ENCODE measurements around the gene BEGAIN.

The BEGAIN gene

GRCh38 chr14:100605706-100606686 is 18.8 kb upstream of the BEGAIN start:
- no peak for DNase-seq (ENCODE audit: insufficient read length)
- no peak for TF ChIP-seq TAF1 (IDR thresholded peaks at IDR 0.05; ENCODE audit: borderline replicate concordance, low read depth, low read length)
- TF ChIP-seq POLR2A (IDR thresholded peaks at IDR 0.05; ENCODE audit: low read depth, low read length): no peak
- no peak for FAIRE-seq

DNA sequence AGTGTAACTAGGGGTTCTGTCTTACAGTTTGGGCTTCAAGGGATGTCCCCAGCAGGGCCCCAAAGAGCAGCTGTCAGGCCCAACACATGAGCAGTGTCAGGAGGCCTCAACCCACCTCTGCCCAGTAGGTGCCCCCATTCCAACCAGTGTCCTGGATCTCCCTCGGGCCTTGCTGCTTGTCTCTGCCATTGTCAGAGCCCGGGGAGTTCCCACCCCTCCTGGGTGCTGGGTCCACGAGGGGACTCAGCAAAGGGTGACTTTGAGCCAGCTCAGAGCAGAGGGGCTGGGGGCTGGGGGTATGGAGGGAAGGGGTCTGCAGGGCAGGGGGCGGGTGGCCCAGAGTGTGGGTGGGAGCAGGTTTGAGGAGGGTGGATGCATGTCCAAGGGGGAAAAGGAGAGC is 18.0 kb upstream of the BEGAIN start:
- TF ChIP-seq TAF1 (IDR thresholded peaks at IDR 0.05; ENCODE audit: borderline replicate concordance, low read depth, low read length) (no peak), POLR2A (IDR thresholded peaks at IDR 0.05; ENCODE audit: low read depth, low read length) (no peak)
- no peak for FAIRE-seq
- DNase-seq (ENCODE audit: insufficient read length): no peak

DNA sequence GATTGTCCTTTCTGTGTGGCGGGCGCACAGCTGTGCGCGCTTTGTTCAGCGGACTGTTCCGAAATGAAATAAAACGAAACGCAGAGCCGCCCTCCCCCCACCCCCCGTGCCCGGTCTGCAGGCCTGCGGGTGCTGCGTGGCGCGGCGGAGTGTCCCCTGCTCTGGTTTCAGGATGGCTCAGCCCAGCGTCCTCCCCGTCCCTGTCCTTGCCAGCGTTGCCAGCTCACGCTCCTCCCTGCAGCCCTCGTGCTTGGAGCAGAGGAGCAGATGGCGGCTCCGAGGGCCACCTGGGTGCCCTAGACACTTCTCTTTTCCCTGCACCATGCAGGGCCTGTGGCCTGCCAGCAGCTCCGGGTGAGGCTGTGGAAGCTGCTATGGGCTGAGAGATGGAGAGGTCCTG is 17.5 kb upstream of the BEGAIN start:
- TF ChIP-seq POLR2AphosphoS5 (IDR thresholded peaks at IDR 0.05; ENCODE audit: low read depth, low read length): no peak
- TF ChIP-seq TAF1 (IDR thresholded peaks at IDR 0.05; ENCODE audit: borderline replicate concordance, low read depth, low read length): no peak
- TF ChIP-seq POLR2A (IDR thresholded peaks at IDR 0.05; ENCODE audit: low read depth, low read length): no peak
- FAIRE-seq (no peak), DNase-seq (ENCODE audit: insufficient read length) (no peak)

- no peak for TF ChIP-seq POLR2AphosphoS5 (IDR thresholded peaks at IDR 0.05; ENCODE audit: low read depth, low read length)
- no peak for TF ChIP-seq POLR2A (IDR thresholded peaks at IDR 0.05; ENCODE audit: low read depth, low read length)
- no peak for TF ChIP-seq TAF1 (IDR thresholded peaks at IDR 0.05; ENCODE audit: borderline replicate concordance, low read depth, low read length)
- no peak for DNase-seq (ENCODE audit: insufficient read length)
- FAIRE-seq: no peak
These were observed 16.9 kb upstream of the BEGAIN start for GRCh38 chr14:100604121-100604501.

DNA sequence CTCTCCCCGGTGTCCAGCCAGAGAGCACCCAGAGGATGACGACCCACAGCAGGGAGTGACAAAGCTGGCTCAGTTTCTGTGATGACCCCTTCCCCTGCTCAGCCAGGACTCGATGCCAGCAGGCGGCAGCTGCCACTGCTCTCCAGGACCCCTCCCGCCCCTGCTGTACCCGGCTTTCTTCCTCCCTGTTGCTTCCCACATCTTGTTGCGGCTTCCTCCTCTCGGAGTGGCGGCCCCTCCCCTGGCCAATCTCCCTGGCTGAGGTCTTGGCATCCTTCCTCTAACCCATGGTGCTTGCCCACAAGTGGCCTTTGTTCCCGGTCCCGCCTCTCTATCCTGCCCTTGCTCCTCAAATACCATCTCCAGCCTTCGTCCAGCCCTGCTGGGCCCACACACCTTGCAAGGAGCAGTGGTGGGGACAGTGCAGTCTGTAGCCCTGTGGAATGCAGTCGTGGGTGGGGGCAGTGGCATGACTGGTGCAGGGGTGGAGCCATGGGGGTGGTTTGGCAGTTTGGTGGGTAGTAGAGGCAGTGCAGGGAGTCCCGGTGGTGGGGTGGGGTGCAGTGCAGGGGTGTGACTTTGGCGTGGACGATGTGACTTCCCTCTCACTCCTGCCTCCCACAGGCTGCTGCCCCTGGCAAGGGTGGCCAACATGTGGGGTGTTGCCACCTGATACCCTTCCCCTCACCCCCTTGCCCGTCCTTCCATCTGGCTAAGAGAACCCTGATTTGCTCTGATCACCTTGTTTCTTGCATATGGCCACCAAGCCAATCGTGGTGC is 16.3 kb upstream of the BEGAIN start:
- DNase-seq (ENCODE audit: insufficient read length): no peak
- FAIRE-seq: no peak
- TF ChIP-seq POLR2A (IDR thresholded peaks at IDR 0.05; ENCODE audit: low read depth, low read length) (no peak), TAF1 (IDR thresholded peaks at IDR 0.05; ENCODE audit: borderline replicate concordance, low read depth, low read length) (no peak), POLR2AphosphoS5 (IDR thresholded peaks at IDR 0.05; ENCODE audit: low read depth, low read length) (no peak)

DNA sequence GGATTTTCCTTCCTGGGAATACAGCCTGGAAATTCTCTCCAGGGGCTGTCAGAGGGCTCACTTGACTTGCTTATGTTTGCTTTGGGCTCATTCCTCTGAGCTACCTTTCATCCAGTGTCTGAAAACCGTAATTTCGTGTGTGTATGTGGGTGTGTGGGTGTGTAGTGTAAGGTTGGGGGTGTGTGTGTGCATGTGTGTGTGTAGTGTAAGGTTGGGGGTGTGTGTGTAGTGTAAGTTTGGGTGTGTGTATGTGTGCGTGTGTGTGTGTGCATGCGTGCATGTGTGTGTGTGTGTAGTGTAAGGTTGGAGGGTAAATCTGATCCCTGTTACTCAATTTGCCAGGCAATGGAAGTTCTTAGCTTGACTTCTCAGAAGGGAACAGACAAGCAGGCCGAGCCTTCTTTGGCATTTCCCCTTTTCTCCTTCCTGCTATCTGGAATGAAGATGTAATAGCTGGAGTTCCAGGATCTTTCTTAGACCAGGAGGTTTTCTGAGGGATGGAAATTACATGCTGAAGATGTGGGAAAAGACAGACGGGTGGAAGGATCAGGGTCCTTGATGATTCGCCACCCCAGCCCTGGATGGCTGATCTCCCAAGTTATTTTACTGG is 15.5 kb upstream of the BEGAIN start:
- FAIRE-seq (no peak), DNase-seq (ENCODE audit: insufficient read length) (no peak)
- no peak for TF ChIP-seq TAF1 (IDR thresholded peaks at IDR 0.05; ENCODE audit: borderline replicate concordance, low read depth, low read length)
- TF ChIP-seq POLR2AphosphoS5 (IDR thresholded peaks at IDR 0.05; ENCODE audit: low read depth, low read length): no peak
- no peak for TF ChIP-seq POLR2A (IDR thresholded peaks at IDR 0.05; ENCODE audit: low read depth, low read length)

- FAIRE-seq (no peak), DNase-seq (ENCODE audit: insufficient read length) (no peak)
- TF ChIP-seq TAF1 (IDR thresholded peaks at IDR 0.05; ENCODE audit: borderline replicate concordance, low read depth, low read length): no peak
- TF ChIP-seq POLR2A (IDR thresholded peaks at IDR 0.05; ENCODE audit: low read depth, low read length): no peak
- TF ChIP-seq POLR2AphosphoS5 (IDR thresholded peaks at IDR 0.05; ENCODE audit: low read depth, low read length): no peak
These were observed 14.7 kb upstream of the BEGAIN start for GRCh38 chr14:100601914-100602313.

- no peak for DNase-seq (ENCODE audit: insufficient read length)
- no peak for FAIRE-seq
- TF ChIP-seq POLR2AphosphoS5 (IDR thresholded peaks at IDR 0.05; ENCODE audit: low read depth, low read length) (no peak), POLR2A (IDR thresholded peaks at IDR 0.05; ENCODE audit: low read depth, low read length) (no peak), TAF1 (IDR thresholded peaks at IDR 0.05; ENCODE audit: borderline replicate concordance, low read depth, low read length) (no peak)
These were observed 13.8 kb upstream of the BEGAIN start for GRCh38 chr14:100601064-100601463.

- DNase-seq (ENCODE audit: insufficient read length) (no peak), FAIRE-seq (no peak)
- TF ChIP-seq TAF1 (IDR thresholded peaks at IDR 0.05; ENCODE audit: borderline replicate concordance, low read depth, low read length) (no peak), POLR2A (IDR thresholded peaks at IDR 0.05; ENCODE audit: low read depth, low read length) (no peak), POLR2AphosphoS5 (IDR thresholded peaks at IDR 0.05; ENCODE audit: low read depth, low read length) (no peak)
These were observed 12.8 kb upstream of the BEGAIN start for GRCh38 chr14:100599981-100600380.

DNA sequence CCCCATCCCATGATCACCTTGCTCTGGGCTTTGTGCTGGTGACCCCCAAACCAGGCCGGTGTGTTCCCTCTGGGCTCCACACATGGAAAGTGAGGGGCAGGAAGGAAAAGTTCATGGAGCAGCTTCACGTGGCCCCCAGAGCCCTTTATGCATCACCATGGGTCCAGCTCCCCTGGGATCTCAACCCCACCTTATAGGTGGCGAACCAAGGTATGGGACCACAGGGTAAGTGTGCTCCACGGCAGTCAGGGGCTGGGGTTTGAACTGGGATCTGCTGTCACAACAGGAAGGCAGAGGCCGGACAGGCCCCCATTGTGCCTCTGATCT is 7.4 kb upstream of the BEGAIN start:
- no peak for DNase-seq (ENCODE audit: insufficient read length)
- FAIRE-seq: no peak

GRCh38 chr14:100593751-100594624 is 6.8 kb upstream of the BEGAIN start:
- FAIRE-seq: no peak
- TF ChIP-seq POLR2A (IDR thresholded peaks at IDR 0.05; ENCODE audit: low read depth, low read length): no peak
- TF ChIP-seq TAF1 (IDR thresholded peaks at IDR 0.05; ENCODE audit: borderline replicate concordance, low read depth, low read length): no peak
- no peak for TF ChIP-seq POLR2AphosphoS5 (IDR thresholded peaks at IDR 0.05; ENCODE audit: low read depth, low read length)
- DNase-seq (ENCODE audit: insufficient read length): no peak

More for the DNA sequence above, 7.4 kb upstream of the BEGAIN start:
- TF ChIP-seq POLR2A (IDR thresholded peaks at IDR 0.05; ENCODE audit: low read depth, low read length) (no peak), TAF1 (IDR thresholded peaks at IDR 0.05; ENCODE audit: borderline replicate concordance, low read depth, low read length) (no peak), POLR2AphosphoS5 (IDR thresholded peaks at IDR 0.05; ENCODE audit: low read depth, low read length) (no peak)

Data from GM12892 (cell line).